GM21619 (cell line): ENCODE data around the gene TP73.
"Not testable (repeated sequence)": the region's sequence is repeated elsewhere in the genome, so short reads cannot be mapped to it uniquely, and the experiment has no call there.

Experiments used
- ATAC-seq: cut with Tn5 transposase; IDR thresholded peaks from one replicate; pipeline ENCODE4 v1.9.1; 2021; ENCODE audit not compliant: unreplicated experiment

TP73 gene

GRCh38 chr1:3724416-3725030, 72.2 kb downstream of the TP73 start:
- not testable (repeated sequence) for ATAC-seq

DNA sequence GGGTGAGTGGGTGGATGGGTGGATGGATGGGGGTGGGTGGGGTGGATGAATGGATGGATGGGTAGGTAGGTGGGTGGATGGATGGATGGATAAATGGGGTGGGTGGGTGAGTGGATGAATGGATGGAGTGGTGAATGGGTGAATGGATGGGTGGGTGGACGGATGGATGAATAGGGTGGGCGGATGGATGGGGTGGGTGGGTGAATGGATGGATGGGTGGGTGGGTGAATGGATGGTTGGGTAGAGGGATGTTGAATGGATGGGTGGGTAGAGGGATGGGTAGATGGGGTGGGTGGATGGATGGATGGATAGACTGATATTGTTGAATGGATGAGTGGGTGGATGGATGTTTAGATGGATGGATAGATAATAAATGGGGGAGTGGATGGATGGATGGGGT, 73.0 kb downstream of the TP73 start:
- no peak for ATAC-seq

- no peak for ATAC-seq
These were observed 74.9 kb downstream of the TP73 start for GRCh38 chr1:3727042-3727824.

GRCh38 chr1:3727825-3728776, 75.8 kb downstream of the TP73 start:
- no peak for ATAC-seq

GRCh38 chr1:3729594-3730542, 77.6 kb downstream of the TP73 start:
- ATAC-seq = no peak

DNA sequence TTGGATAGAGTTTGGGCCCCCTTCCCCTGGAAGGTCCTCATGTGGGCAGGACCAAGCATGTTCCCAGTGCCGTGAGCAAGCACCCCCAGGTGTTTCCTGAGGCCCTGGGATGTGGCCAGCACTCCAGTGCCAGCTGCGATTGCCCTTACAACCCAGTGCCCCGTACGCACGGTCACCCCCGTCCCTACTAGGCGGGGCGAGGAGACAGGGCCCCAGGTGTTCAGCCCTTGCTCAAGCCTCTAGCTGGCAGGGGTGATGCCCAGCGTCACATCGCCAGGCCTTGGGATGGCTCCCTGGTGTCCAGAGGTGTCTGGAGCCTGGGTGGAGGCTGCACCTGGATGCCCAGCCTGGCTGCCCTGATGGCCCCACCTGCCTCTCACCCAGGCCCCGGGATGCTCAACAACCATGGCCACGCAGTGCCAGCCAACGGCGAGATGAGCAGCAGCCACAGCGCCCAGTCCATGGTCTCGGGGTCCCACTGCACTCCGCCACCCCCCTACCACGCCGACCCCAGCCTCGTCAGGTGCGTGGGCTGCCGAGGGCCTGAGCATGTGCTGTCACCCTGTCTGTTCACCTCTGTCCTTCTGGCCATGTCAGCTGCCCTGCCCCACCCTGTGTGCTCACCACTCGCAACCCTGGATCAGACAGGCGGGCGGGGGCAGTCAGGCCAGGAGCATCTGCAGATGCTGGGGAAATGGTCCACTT, 78.4 kb downstream of the TP73 start:
- no peak for ATAC-seq

- ATAC-seq = no peak
These were observed 79.5 kb downstream of the TP73 start for GRCh38 chr1:3731583-3732433.

GRCh38 chr1:3732434-3733093, 80.2 kb downstream of the TP73 start:
- ATAC-seq = no peak

GRCh38 chr1:3733094-3733882, 81.0 kb downstream of the TP73 start:
- no peak for ATAC-seq

DNA sequence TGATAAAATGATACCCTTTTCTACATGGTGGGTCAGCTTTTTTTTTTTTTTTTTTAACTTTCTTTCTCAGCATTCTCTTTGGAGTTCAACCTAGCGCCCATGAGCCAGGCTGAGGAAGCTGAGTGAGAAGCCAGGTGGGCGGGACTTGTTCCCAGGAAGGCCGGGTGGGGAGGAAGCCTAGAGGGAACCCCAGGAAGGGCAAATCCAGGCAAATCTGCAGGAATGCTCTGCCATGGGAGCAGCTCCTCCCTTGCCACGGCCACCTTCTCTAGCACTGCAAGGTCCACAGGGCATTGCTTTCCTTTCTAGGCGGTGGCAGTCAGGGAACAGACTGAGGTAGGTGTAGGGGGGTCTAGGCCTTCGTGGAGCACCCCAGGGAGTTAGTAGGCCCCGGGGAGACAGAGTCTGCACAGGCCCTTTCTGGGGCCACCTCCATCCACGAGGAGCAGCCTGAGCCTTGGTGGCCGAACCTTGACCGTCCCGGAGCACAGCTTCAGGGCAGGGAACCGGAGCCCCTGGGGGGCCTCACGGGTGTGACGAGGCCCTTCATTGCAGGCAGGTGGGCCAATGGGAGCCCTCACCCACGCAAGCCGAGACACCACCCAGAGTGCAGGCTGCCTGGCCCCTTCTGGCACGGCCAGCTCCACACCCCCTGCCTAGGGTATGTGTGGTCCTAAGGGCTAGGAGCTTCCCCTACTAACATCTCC, 81.7 kb downstream of the TP73 start:
- ATAC-seq = no peak

GRCh38 chr1:3734602-3735001, 82.3 kb downstream of the TP73 start:
- ATAC-seq = no peak

- no peak for ATAC-seq
These were observed 82.8 kb downstream of the TP73 start for GRCh38 chr1:3735027-3735681.

DNA sequence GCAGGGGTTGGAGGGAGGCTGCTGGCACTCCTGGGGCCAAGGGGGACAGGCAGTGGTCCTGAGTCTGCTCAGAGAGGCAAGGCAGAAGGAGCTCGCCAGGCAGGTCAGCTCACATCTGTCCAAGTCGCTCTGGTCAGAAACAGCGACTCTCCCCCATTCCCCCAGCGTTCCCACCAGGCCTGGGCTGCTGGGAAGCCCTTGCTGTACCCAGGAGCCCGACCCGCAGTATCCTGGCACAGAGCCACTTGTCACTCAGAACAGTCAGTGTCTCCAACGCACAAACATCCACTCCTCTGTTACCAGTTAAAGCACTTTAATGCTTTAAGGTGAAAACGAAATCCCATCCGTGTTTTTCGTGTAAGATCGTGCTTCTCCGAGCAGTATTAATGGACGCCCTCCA, 83.4 kb downstream of the TP73 start:
- ATAC-seq = no peak

- no peak for ATAC-seq
These were observed 83.8 kb downstream of the TP73 start for GRCh38 chr1:3736131-3736561.

- no peak for ATAC-seq
These were observed 84.4 kb downstream of the TP73 start for GRCh38 chr1:3736708-3737107.

DNA sequence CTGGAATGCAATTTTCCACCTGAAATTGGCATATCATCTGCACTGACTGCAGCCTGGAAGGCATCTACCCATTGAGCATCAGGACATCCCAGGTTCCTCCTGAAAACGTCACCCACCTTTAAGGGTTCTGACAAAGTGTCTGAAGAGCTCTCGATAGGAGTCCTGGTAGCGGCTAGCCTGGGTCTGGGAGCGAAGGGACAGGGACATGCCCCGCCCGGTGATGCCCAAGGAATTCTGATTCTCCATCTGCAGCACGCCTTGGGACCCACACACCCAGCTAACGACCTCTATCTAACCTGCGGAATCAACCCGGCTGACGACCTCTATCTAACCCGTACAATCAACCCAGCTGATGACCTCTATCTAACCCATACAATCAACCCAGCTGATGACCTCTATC, 86.6 kb downstream of the TP73 start:
- no peak for ATAC-seq
